Subcutaneous abdominal adipose tissue (tissue), 5 donors: ENCODE results near the gene PRR5L.

Experiments used
- H3K27ac ChIP-seq: one replicate; pipeline ENCODE4 v1.7.0; 2013; ENCODE audit warnings: low read depth, mild to moderate bottlenecking, inconsistent platforms, low read length, moderate library complexity
- H3K27me3 ChIP-seq, 5 donors: one replicate each; pipeline ENCODE4 v1.7.0; 2013; ENCODE audit warnings: low read length in 5 of 5, inconsistent platforms in 1 of 5; ENCODE audit not compliant: control insufficient read depth in 5 of 5, insufficient read depth in 4 of 5
- H3K36me3 ChIP-seq, 5 donors: one replicate each; pipeline ENCODE4 v1.7.0; 2013; ENCODE audit warnings: low read length in 5 of 5; ENCODE audit not compliant: control insufficient read depth in 5 of 5, insufficient read depth in 5 of 5
- H3K4me1 ChIP-seq, 5 donors: one replicate each; pipeline ENCODE4 v1.7.0; 2013; ENCODE audit warnings: low read length in 5 of 5, mild to moderate bottlenecking in 3 of 5, moderate library complexity in 1 of 5; ENCODE audit not compliant: control insufficient read depth in 5 of 5, insufficient read depth in 5 of 5
- H3K4me3 ChIP-seq, 5 donors: one replicate each; pipeline ENCODE4 v1.7.0; 2013; ENCODE audit warnings: low read length in 5 of 5, low read depth in 1 of 5
- H3K9ac ChIP-seq, 5 donors: one replicate each; pipeline ENCODE4 v1.7.0; 2013; ENCODE audit warnings: low read length in 5 of 5, mild to moderate bottlenecking in 4 of 5, moderate library complexity in 3 of 5
- H3K9me3 ChIP-seq, 5 donors: one replicate each; pipeline ENCODE4 v1.7.0; 2013; ENCODE audit warnings: low read length in 5 of 5; ENCODE audit not compliant: control insufficient read depth in 5 of 5
- donor health status: healthy.
- donor health status: healthy.
- donor health status: healthy.
- donor health status: healthy.
- donor health status: healthy.

PRR5L gene

GRCh38 chr11:36363361-36364268 is 67.5 kb downstream of the PRR5L start:
- no peaks in the 10 kb centered on the region for H3K27me3 ChIP-seq
- no peak overlapping the region for H3K9ac ChIP-seq
- H3K4me3 ChIP-seq: no peak overlapping the region
- no peaks in the 10 kb centered on the region for H3K9me3 ChIP-seq
- no peak overlapping the region for H3K27ac ChIP-seq
- H3K36me3 ChIP-seq: no peaks in the 10 kb centered on the region
- peaks cover 0 to 29% (median 12%) of the 10 kb centered on the region in 5 donors for H3K4me1 ChIP-seq

GRCh38 chr11:36364551-36365325 is 68.7 kb downstream of the PRR5L start:
- H3K36me3 ChIP-seq: no peaks in the 10 kb centered on the region
- H3K4me1 ChIP-seq: peaks cover 0 to 29% (median 12%) of the 10 kb centered on the region in 5 donors
- H3K9ac ChIP-seq: no peak overlapping the region
- no peak overlapping the region for H3K27ac ChIP-seq
- H3K9me3 ChIP-seq: no peaks in the 10 kb centered on the region
- no peaks in the 10 kb centered on the region for H3K27me3 ChIP-seq
- no peak overlapping the region for H3K4me3 ChIP-seq

- Histone ChIP-seq H3K36me3 (no peaks in the 10 kb centered on the region), H3K4me3 (no peak overlapping the region), H3K27me3 (no peaks in the 10 kb centered on the region), H3K9ac (no peak overlapping the region), H3K9me3 (no peaks in the 10 kb centered on the region), H3K4me1 (peaks cover 0 to 25% (median 12%) of the 10 kb centered on the region in 5 donors), H3K27ac (no peak overlapping the region)
Measured at GRCh38 chr11:36365907-36366306, 69.8 kb downstream of the PRR5L start.

GRCh38 chr11:36367806-36368680 is 72.0 kb downstream of the PRR5L start:
- H3K27me3 ChIP-seq: no peaks in the 10 kb centered on the region
- no peak overlapping the region for H3K9ac ChIP-seq
- H3K4me3 ChIP-seq: no peak overlapping the region
- H3K9me3 ChIP-seq: no peaks in the 10 kb centered on the region
- no peak overlapping the region for H3K27ac ChIP-seq
- no peaks in the 10 kb centered on the region for H3K36me3 ChIP-seq
- H3K4me1 ChIP-seq: peaks cover 0 to 14% (median 10%) of the 10 kb centered on the region in 5 donors

GRCh38 chr11:36371181-36371580 is 75.1 kb downstream of the PRR5L start:
- peaks cover 0 to 18% (median 15%) of the 10 kb centered on the region in 5 donors for H3K4me1 ChIP-seq
- H3K36me3 ChIP-seq: no peaks in the 10 kb centered on the region
- no peaks in the 10 kb centered on the region for H3K27me3 ChIP-seq
- no peak overlapping the region for H3K9ac ChIP-seq
- no peak overlapping the region for H3K27ac ChIP-seq
- H3K4me3 ChIP-seq: no peak overlapping the region
- no peaks in the 10 kb centered on the region for H3K9me3 ChIP-seq

GRCh38 chr11:36371590-36371989 is 75.5 kb downstream of the PRR5L start:
- peaks cover 0 to 22% (median 19%) of the 10 kb centered on the region in 5 donors for H3K4me1 ChIP-seq
- no peaks in the 10 kb centered on the region for H3K27me3 ChIP-seq
- no peak overlapping the region for H3K27ac ChIP-seq
- H3K4me3 ChIP-seq: no peak overlapping the region
- no peaks in the 10 kb centered on the region for H3K9me3 ChIP-seq
- H3K36me3 ChIP-seq: no peaks in the 10 kb centered on the region
- no peak overlapping the region for H3K9ac ChIP-seq

- peaks cover 0 to 28% (median 26%) of the 10 kb centered on the region in 5 donors for H3K4me1 ChIP-seq
- H3K9me3 ChIP-seq: no peaks in the 10 kb centered on the region
- H3K9ac ChIP-seq: no peak overlapping the region
- H3K27me3 ChIP-seq: no peaks in the 10 kb centered on the region
- no peak overlapping the region for H3K4me3 ChIP-seq
- H3K27ac ChIP-seq: no peak overlapping the region
- H3K36me3 ChIP-seq: no peaks in the 10 kb centered on the region
Measured at GRCh38 chr11:36372101-36372771, 76.1 kb downstream of the PRR5L start.

GRCh38 chr11:36373016-36374010 is 77.2 kb downstream of the PRR5L start:
- Histone ChIP-seq H3K9me3 (no peaks in the 10 kb centered on the region), H3K4me1 (peaks cover 3 to 39% (median 34%) of the 10 kb centered on the region in 5 donors), H3K27me3 (no peaks in the 10 kb centered on the region), H3K4me3 (no peak overlapping the region), H3K27ac (no peak overlapping the region), H3K36me3 (no peaks in the 10 kb centered on the region), H3K9ac (no peak overlapping the region)
